Panc1 (cell line): ENCODE results near the gene SYCP3. TPM values are rescaled to one million over a fixed set of nuclear protein-coding genes. Genes with fewer than 3 reads are reported as not detected.
A peak's percentile ranks its signal among the peaks of the same experiment; 100 is the strongest.
"Not testable (repeated sequence)": the region's sequence is repeated elsewhere in the genome, so short reads cannot be mapped to it uniquely, and the experiment has no call there.

Experiments
- ATAC-seq: fragments of 200-7000 bp; cut with Tn5 transposase; 2 replicates; pipeline ENCODE4 v1.9.1; 2020; ENCODE audit warnings: mild to moderate bottlenecking, moderate library complexity
- BruUV-seq: library from RNA; stranded (reverse); fragments of 400-500 nt; replicated peaks from 2 replicates; lab custom pipeline; 2021; lab: Mats Ljungman, UMichigan
- CTCF ChIA-PET: fragments of 300-600 bp; sonication (Branson Sonifier 250); formaldehyde crosslinking; loops from one replicate; lab custom pipeline; 2022; ENCODE audit warnings: antibody characterized with exemption; lab: Charles Lee
- POLR2A ChIA-PET: fragments of 300-600 bp; sonication (Branson Sonifier 250); formaldehyde crosslinking; loops from one replicate; lab custom pipeline; 2022; ENCODE audit warnings: antibody characterized with exemption; lab: Charles Lee
- DNase-seq: peaks from one replicate; pipeline ENCODE4 v3.0.0-alpha.2; 2010; ENCODE audit warnings: low read depth, low spot score
- H3K27ac ChIP-seq: 2 replicates; pipeline ENCODE4 v1.5.1; 2011; ENCODE audit warnings: mild to moderate bottlenecking, low read length, inconsistent platforms
- H3K27me3 ChIP-seq: fragments of 200-500 bp; sonication (Bioruptor generic); 2 replicates; pipeline ENCODE4 v1.6.0; 2014; ENCODE audit warnings: low read length, inconsistent platforms; ENCODE audit not compliant: control insufficient read depth, insufficient read depth
- H3K36me3 ChIP-seq: fragments of 200-500 bp; sonication (Bioruptor generic); 2 replicates; pipeline ENCODE4 v1.5.1; 2014; ENCODE audit warnings: inconsistent platforms, mild to moderate bottlenecking, low read length, moderate library complexity; ENCODE audit not compliant: control insufficient read depth, insufficient read depth
- H3K4me1 ChIP-seq: 2 replicates; pipeline ENCODE4 v1.5.1; 2011; ENCODE audit warnings: inconsistent platforms, mild to moderate bottlenecking, low read length, moderate library complexity; ENCODE audit not compliant: control insufficient read depth, insufficient read depth
- H3K4me3 ChIP-seq, 2 experiments: 2 replicates each; pipeline ENCODE4 v1.5.1; 2011 to 2012; ENCODE audit warnings: low read depth in 2 of 2, low read length in 2 of 2, mild to moderate bottlenecking in 2 of 2, inconsistent platforms in 1 of 2, moderate library complexity in 1 of 2
- H3K9me3 ChIP-seq: fragments of 200-500 bp; sonication (Bioruptor generic); 2 replicates; pipeline ENCODE4 v1.5.1; 2014; ENCODE audit warnings: low read depth, mild to moderate bottlenecking, inconsistent platforms, low read length, moderate library complexity; ENCODE audit not compliant: control insufficient read depth, insufficient read depth
- CTCF ChIP-seq: fragments of 450-650 bp; IDR thresholded peaks from 2 replicates; pipeline ENCODE4 v1.5.1; 2017; ENCODE audit warnings: mild to moderate bottlenecking
- POLR2AphosphoS5 ChIP-seq: IDR thresholded peaks from 2 replicates; pipeline ENCODE4 v1.6.1; 2012; ENCODE audit warnings: mild to moderate bottlenecking, low read depth, low read length, moderate library complexity
- REST ChIP-seq, 2 experiments: IDR thresholded peaks; 2 replicates each; pipeline ENCODE4 v1.6.1; 2011 to 2012; ENCODE audit warnings: low read depth in 2 of 2, control low read depth in 1 of 2, low read length in 1 of 2, mild to moderate bottlenecking in 1 of 2, moderate library complexity in 1 of 2; ENCODE audit not compliant: insufficient read depth in 1 of 2
- SIN3A ChIP-seq: IDR thresholded peaks from 2 replicates; pipeline ENCODE4 v1.6.1; 2012; ENCODE audit warnings: low read depth, mild to moderate bottlenecking, low read length, moderate library complexity, borderline replicate concordance; ENCODE audit not compliant: insufficient read depth
- TCF7L2 ChIP-seq: IDR thresholded peaks from 2 replicates; pipeline ENCODE4 v1.6.1; 2011; ENCODE audit warnings: mild to moderate bottlenecking, low read depth, low read length, inconsistent platforms
- in situ Hi-C: cut with HindIII; loops from 2 replicates; pipeline ENCODE4 v1.10.0; 2016; ENCODE audit warnings: low sequenced_read_pairs, low pct_unique_long_range_greater_than_20kb
- intact Hi-C: fragments of 100-400 bp; cut with micrococcal nuclease; formaldehyde crosslinking; loops from one replicate; pipeline ENCODE4 v1.10.0; 2022; ENCODE audit not compliant: unreplicated experiment
- total RNA-seq: library from RNA; stranded (reverse); gene quantifications from one replicate; pipeline ENCODE4 v1.2.1, GENCODE V29; 2021; ENCODE audit not compliant: unreplicated experiment

Gene SYCP3
- total RNA-seq, 1 experiment from 2014 or later, result not detected

- TF ChIP-seq TCF7L2, result no peak
- no peak for TF ChIP-seq CTCF
- no peak for TF ChIP-seq SIN3A
- in situ Hi-C loops (no loop called here), intact Hi-C loops (no loop called here)
- Histone ChIP-seq H3K27ac (no peak overlapping the region), H3K4me3 (no peak overlapping the region), H3K4me1 (no peaks in the 10 kb centered on the region), H3K9me3 (no peaks in the 10 kb centered on the region), H3K36me3 (0 out of 2 replicates have a peak, but pooled peaks cover 2% of the 10 kb centered on the region), H3K27me3 (no peaks in the 10 kb centered on the region)
- TSS peak; percentile 28 for BruUV-seq
- DNase-seq (no peak), ATAC-seq (no peak)
- POLR2A ChIA-PET, result no interaction called here
- CTCF ChIA-PET, result no interaction called here
Measured at GRCh38 chr12:101737476-101737875, 1.8 kb downstream of the SYCP3 start.

- in situ Hi-C loops, result not testable (repeated sequence)
Measured at GRCh38 chr12:101734482-101734881, 4.8 kb downstream of the SYCP3 start.

GRCh38 chr12:101733166-101733565, 6.1 kb downstream of the SYCP3 start:
- Histone ChIP-seq H3K36me3 (peaks cover 12% of the 10 kb centered on the region; the same call in 1 of the 2 replicates), H3K4me1 (no peaks in the 10 kb centered on the region), H3K4me3 (no peak overlapping the region), H3K27ac (no peak overlapping the region), H3K27me3 (no peaks in the 10 kb centered on the region), H3K9me3 (no peaks in the 10 kb centered on the region)
- TF ChIP-seq SIN3A, result no peak
- TF ChIP-seq CTCF, result no peak
- TF ChIP-seq POLR2AphosphoS5, result no peak
- TF ChIP-seq TCF7L2, result no peak
- no peak for TF ChIP-seq REST (IDR thresholded peaks at IDR 0.05; ENCODE audit: insufficient read depth in 1 of 2, low read depth in 2 of 2, low read length in 1 of 2)
- ChIA-PET CTCF (interaction anchor here (0.8 kb wide), 1 partner anchor 63 kb away, joined by 3 read pairs; no protein-coding TSS in a partner anchor), POLR2A (no interaction called here)
- ATAC-seq (no peak), DNase-seq (no peak)
- intact Hi-C loops, result no loop called here
- in situ Hi-C loops, result no loop called here
- BruUV-seq, result no TSS peak

More at GRCh38 chr12:101734482-101734881, 4.8 kb downstream of the SYCP3 start:
- H3K4me1 ChIP-seq, POLR2A ChIA-PET, H3K9me3 ChIP-seq, CTCF ChIA-PET, BruUV-seq, intact Hi-C loops, H3K27ac ChIP-seq, H3K36me3 ChIP-seq, DNase-seq, H3K27me3 ChIP-seq, H3K4me3 ChIP-seq, ATAC-seq: not testable (repeated sequence)
